Effector memory CD8-positive, alpha-beta T cell (primary cell): Measurements from ENCODE around the gene FKBP15.
"Not testable (repeated sequence)": the region's sequence is repeated elsewhere in the genome, so short reads cannot be mapped to it uniquely, and the experiment has no call there.

ENCODE experiments used
- ATAC-seq: fragments of 150-1000 bp; cut with Tn5 transposase; replicated peaks from 2 replicates; pipeline ENCODE4 v1.10.0; 2021; ENCODE audit warnings: mild to moderate bottlenecking, moderate library complexity
- DNase-seq, 3 experiments: peaks; one replicate each; pipeline ENCODE4 v3.0.0; 2021
- H3K27ac Mint-ChIP-seq, 2 donors: one replicate each; pipeline ENCODE4 v1.8.0; 2022; ENCODE audit warnings: mild to moderate bottlenecking in 2 of 2, mixed read lengths in 2 of 2, moderate library complexity in 2 of 2
- H3K27me3 Mint-ChIP-seq, 2 donors: one replicate each; pipeline ENCODE4 v1.8.0; 2022; ENCODE audit warnings: mixed read lengths in 2 of 2
- H3K36me3 Mint-ChIP-seq: one replicate; pipeline ENCODE4 v1.8.0; 2022; ENCODE audit warnings: mild to moderate bottlenecking, moderate library complexity, mixed read lengths; ENCODE audit not compliant: insufficient read depth
- H3K4me1 Mint-ChIP-seq, 2 donors: one replicate each; pipeline ENCODE4 v1.8.0; 2022; ENCODE audit warnings: low read depth in 2 of 2, mixed read lengths in 2 of 2
- H3K4me3 Mint-ChIP-seq, 2 donors: one replicate each; pipeline ENCODE4 v1.8.0; 2022; ENCODE audit warnings: mild to moderate bottlenecking in 2 of 2, mixed read lengths in 2 of 2, moderate library complexity in 2 of 2
- H3K9me3 Mint-ChIP-seq, 2 donors: one replicate each; pipeline ENCODE4 v1.8.0; 2022; ENCODE audit warnings: mixed read lengths in 2 of 2

Gene FKBP15

DNA sequence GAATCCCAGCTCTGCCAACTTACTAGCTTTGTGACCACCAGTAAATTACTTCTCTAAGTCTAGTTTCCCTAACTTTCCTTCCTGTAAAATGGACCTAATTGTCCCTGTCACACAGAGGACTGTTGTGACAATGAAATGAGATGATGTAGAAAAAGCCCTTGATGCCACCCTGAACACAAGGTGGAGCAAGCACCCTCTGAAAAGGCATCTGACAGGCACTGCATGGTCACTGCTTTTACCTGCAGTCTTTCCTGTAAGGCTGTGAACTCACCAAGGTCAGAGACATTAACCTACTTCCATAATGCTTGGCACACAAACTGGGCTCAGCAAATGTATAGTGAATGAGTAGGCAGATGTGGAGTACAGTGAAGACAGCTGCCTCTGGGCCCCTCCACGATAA lies 64.2 kb downstream of the FKBP15 start:
- Mint-ChIP-seq H3K4me1 (peaks cover 23% of the 10 kb centered on the region in 2 donors), H3K27me3 (no peaks in the 10 kb centered on the region), H3K9me3 (no peaks in the 10 kb centered on the region), H3K36me3 (peaks cover 16% of the 10 kb centered on the region), H3K4me3 (no peak overlapping the region), H3K27ac (peak overlapping the region in 1 of 2 donors; percentile 81)
- ATAC-seq (no peak), DNase-seq (no peak)

DNA sequence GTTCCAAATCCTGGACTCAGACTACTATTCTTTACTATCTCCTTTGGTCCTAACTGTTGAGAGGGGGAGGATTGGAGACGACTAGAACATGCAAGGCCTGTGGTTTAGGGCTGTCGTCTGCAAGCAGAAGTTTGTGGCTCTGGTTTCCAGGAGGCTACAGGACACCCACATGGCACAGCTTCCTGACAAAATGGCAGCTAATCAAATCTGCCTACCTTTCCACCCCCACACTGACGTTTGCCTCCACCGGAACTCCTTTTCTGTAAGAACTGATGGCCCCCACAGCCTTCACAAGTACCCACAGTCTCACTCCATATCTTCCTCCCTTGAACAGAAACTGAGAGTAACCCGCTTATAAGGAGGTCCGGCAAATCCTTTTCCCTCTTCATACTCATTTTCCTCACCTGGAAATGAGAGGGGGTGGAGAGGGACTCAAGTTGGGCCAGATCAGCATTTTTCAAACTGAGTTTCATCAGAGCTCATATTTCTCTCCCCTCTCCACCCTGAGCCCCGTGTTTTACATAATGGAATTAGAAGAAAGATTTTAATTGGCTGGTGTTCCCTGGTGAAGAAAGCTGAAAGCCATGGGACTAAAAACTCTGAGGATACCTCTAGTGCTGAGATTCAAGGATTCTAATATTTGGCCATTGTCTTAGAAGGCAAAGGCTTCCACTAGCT lies 65.0 kb downstream of the FKBP15 start:
- peak overlapping the region; percentile 77 to 81 for H3K27ac Mint-ChIP-seq
- DNase-seq (peak; percentile 8 to 21 (median 16)), ATAC-seq (peak; percentile 63)
- peaks cover 28% of the 10 kb centered on the region in 2 donors for H3K4me1 Mint-ChIP-seq
- no peaks in the 10 kb centered on the region for H3K9me3 Mint-ChIP-seq
- no peaks in the 10 kb centered on the region for H3K27me3 Mint-ChIP-seq
- peak overlapping the region; percentile 4 to 46 for H3K4me3 Mint-ChIP-seq
- H3K36me3 Mint-ChIP-seq, result peaks cover 14% of the 10 kb centered on the region

DNA sequence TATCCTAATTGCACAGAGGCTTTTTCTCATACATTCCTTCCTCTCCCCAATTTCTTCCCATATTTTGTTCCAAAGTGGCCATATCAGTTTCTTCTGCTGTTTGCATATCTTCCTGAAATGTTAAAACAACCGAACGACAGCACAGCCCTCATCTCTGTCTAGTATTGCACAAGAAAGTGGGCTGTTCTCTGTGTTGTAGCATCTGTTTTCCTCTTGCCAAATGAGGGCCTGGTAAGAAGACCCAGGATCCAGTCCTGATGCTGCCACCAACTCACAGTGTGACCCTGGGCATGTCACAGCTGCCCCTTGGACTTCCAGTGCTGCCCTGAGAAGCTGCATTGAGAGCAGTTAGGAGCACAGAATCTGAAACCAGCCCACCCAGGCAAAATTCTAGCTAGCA lies 66.1 kb downstream of the FKBP15 start:
- H3K4me1 Mint-ChIP-seq, result peaks cover 25 to 28% of the 10 kb centered on the region in 2 donors
- no peak overlapping the region for H3K4me3 Mint-ChIP-seq
- no peaks in the 10 kb centered on the region for H3K9me3 Mint-ChIP-seq
- H3K36me3 Mint-ChIP-seq, result peaks cover 10% of the 10 kb centered on the region
- H3K27me3 Mint-ChIP-seq, result no peaks in the 10 kb centered on the region
- DNase-seq (no peak), ATAC-seq (no peak)
- peak overlapping the region in 1 of 2 donors; percentile 81 for H3K27ac Mint-ChIP-seq

DNA sequence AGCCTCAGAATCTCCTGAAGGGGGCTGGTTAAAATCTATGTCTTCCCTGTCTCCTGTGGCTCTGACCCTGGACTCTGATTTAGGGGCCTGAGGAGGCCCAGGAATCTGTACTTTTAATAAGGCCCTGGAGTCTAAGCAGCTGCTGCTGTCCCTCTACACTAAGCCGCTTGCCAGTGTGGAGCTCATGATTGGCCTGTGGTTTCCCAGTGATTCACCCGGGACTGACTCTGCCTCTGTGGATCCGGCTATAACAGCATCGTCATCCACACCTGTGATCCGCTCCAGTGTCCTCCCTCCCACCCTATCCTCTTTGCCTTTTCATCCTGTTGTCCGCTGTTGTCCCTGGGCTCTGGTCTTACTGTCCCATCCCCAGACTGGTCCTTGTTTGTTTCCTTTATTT lies 66.6 kb downstream of the FKBP15 start:
- H3K27ac Mint-ChIP-seq, result peak overlapping the region in 1 of 2 donors; percentile 81
- H3K4me1 Mint-ChIP-seq, result peaks cover 25 to 28% of the 10 kb centered on the region in 2 donors
- no peak for ATAC-seq
- H3K9me3 Mint-ChIP-seq, result no peaks in the 10 kb centered on the region
- H3K27me3 Mint-ChIP-seq, result no peaks in the 10 kb centered on the region
- peaks cover 10% of the 10 kb centered on the region for H3K36me3 Mint-ChIP-seq
- no peak for DNase-seq
- no peak overlapping the region for H3K4me3 Mint-ChIP-seq

DNA sequence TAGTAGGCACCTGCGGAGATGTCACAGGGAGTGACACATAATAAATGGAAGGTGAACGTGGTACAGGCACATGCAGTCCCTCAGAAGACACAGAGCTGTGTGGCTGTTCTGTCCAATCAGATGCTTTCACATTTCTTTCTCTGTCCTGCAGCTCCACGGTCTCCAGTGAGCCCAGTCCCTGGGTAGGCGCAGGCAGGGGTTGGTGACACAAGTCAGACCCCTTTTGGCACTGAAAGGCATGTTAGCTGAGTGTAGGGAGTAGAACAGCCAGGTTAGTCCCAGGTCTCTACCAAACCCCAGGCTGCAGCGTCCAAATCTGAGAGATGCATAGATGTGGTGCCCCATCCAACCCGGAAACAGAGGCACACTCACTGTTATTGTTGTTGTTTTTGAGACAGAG lies 67.5 kb downstream of the FKBP15 start:
- peaks cover 25 to 28% of the 10 kb centered on the region in 2 donors for H3K4me1 Mint-ChIP-seq

DNA sequence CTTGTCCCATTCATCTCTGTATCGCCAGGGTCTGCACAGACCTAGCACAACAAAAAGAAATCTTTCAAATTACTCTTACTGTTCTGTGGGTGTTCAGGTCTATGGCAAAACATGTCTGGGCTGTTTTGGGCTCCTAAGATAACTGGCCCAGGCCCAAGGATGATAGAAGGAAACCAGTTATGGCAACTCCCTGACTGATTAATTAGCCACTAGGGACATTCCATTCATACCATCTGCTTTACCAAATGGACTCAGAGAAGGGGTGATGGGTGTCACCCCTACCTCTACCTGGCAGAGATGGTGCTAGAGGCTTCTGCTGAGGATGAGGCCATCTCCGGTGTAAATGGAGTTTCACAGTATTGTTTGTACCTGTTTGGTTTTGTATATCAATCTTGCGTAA lies 68.4 kb downstream of the FKBP15 start:
- peak overlapping the region; percentile 78 to 80 for H3K4me3 Mint-ChIP-seq
- H3K27ac Mint-ChIP-seq, result peak overlapping the region; percentile 11 to 27
- DNase-seq, result no peak
- no peak for ATAC-seq
- no peaks in the 10 kb centered on the region for H3K27me3 Mint-ChIP-seq
- H3K36me3 Mint-ChIP-seq, result peaks cover 8% of the 10 kb centered on the region
- H3K9me3 Mint-ChIP-seq, result no peaks in the 10 kb centered on the region
- peaks cover 25 to 28% of the 10 kb centered on the region in 2 donors for H3K4me1 Mint-ChIP-seq

More for the DNA sequence above, 67.5 kb downstream of the FKBP15 start:
- peak overlapping the region in 1 of 2 donors; percentile 38 for H3K27ac Mint-ChIP-seq
- no peaks in the 10 kb centered on the region for H3K27me3 Mint-ChIP-seq
- ATAC-seq (no peak), DNase-seq (no peak)
- peaks cover 8% of the 10 kb centered on the region for H3K36me3 Mint-ChIP-seq
- no peak overlapping the region for H3K4me3 Mint-ChIP-seq
- H3K9me3 Mint-ChIP-seq, result no peaks in the 10 kb centered on the region

DNA sequence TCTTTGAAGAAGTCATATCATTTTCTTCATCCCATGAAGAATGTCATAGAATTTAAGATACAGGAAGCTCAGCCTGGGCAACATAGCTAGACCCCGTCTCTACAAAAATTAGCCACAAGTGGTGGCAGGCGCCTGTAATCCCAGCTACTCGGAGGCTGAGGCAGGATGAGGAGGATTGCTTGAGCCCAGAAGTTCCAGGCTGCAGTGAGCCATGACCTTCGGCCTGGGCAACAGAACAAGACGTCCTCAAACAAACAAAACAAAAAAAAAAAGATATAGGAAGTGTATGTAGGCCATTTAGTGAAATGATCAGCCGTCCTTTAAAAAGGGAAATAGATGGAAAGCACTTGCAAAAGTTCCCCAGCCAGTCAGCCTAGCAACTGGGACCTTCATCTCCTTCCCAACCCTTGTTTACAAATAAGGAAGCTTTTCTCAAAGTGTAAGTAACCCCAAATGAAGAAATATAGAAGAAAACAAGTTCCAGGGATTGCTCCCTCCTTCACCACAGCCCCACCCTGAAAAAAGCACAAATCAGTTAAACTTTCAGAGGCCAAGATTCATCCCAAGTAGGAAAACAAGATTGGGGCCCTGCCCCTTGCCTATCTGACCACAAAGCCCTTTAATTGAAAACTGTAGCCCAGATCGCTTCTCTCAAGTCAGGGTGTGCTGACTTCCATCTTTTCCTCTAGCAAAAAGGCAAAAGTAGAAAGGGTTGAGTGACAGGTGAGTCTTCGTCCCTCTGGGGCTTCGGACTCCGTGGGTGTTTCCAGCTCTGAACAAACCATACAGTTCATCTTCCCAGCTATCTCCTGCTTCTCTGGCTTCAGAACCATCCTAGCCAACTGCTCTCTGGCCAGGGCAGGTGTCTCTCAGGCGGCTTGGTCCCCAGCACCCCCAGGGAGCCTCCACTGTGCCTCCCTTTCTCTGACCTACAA lies 69.1 kb downstream of the FKBP15 start:
- Mint-ChIP-seq H3K4me1 (peaks cover 23 to 26% of the 10 kb centered on the region in 2 donors), H3K36me3 (peaks cover 8% of the 10 kb centered on the region), H3K9me3 (no peaks in the 10 kb centered on the region), H3K27ac (peak overlapping the region; percentile 73 to 77), H3K27me3 (no peaks in the 10 kb centered on the region), H3K4me3 (peak overlapping the region; percentile 78 to 80)
- DNase-seq (no peak), ATAC-seq (no peak)

DNA sequence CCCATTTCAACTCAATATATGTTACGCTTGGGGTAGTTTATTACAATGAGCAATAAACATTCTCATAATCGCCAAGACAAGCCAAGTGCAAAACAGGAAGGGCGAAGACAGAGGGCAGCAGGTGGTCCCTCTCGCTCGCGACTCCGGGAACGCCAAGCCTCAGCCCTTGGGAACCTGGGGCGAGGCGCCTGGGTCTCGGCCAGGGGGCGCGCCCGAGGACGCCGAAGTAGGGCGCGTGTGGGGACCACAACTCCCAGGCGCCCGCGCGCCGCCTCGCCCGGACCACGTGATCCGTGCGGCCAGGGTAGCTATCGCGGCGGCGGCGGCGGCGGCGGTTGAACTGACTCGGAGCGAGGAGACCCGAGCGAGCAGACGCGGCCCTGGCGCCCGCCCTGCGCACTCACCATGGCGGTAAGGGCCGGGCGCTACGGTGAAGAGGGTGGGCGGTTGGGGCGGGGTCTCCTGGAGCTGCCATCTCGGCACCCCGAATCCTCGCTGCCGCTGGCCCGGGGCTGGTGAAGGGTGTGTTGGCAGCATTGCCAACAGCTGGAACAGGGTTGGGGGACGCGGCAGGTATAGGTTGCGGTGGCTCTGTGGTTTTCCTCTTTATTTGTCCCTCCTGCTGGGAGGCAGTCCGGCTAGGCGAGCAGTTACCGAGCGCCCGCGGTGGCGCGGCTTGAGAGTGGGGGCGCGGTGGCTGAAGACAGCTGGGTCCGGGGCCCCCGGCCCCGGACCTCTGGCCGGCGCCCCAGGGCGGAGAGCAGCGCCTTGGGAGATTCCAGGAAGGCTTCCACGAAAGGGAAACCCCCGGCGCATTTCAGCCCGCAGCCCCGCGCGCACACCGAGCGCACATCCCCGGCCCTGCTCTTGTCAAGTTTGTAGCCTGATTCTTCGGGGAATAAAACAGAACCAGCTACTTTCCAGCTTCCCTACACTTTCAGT lies 70.1 kb downstream of the FKBP15 start, which contains the start of gene SLC31A2:
Gene SLC31A2, plus strand, starts transcription at position 338 of the 942 bp plus-strand sequence. Its CDS starts 68 bp downstream, at position 406.
- Mint-ChIP-seq H3K36me3 (peaks cover 8% of the 10 kb centered on the region), H3K27ac (peak within 1 kb of the TSS; percentile 73 to 77), H3K4me1 (peaks cover 16 to 18% of the 10 kb centered on the region in 2 donors), H3K4me3 (peak within 1 kb of the TSS; percentile 78 to 80), H3K9me3 (no peaks in the 10 kb centered on the region), H3K27me3 (peaks cover 7 to 8% of the 10 kb centered on the region in 2 donors)
- DNase-seq (peak; percentile 76 to 84 (median 79)), ATAC-seq (peak; percentile 94)

DNA sequence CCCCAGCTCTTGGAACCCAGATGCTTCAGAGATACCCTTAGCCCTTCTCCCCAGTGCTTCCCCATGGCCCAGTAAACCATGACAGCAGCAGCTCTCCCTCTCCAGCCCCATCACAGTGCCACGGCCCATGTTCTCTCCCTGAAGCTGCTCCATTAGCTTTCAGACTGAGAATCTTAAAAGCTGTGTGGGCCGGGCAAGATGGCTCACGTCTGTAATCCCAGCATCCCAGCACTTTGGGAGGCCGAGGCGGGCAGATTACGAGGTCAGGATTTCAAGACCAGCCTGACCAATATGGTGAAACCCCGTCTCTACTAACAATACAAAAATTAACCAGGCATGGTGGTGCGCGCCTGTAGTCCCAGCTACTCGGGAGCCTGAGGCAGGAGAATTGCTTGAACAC lies 71.5 kb downstream of the FKBP15 start:
- H3K27me3 Mint-ChIP-seq, result peaks cover 19 to 22% of the 10 kb centered on the region in 2 donors
- not testable (repeated sequence) for H3K9me3 Mint-ChIP-seq, H3K36me3 Mint-ChIP-seq, H3K27ac Mint-ChIP-seq, DNase-seq, ATAC-seq, H3K4me3 Mint-ChIP-seq
- H3K4me1 Mint-ChIP-seq, result peaks cover 12 to 14% of the 10 kb centered on the region in 2 donors

DNA sequence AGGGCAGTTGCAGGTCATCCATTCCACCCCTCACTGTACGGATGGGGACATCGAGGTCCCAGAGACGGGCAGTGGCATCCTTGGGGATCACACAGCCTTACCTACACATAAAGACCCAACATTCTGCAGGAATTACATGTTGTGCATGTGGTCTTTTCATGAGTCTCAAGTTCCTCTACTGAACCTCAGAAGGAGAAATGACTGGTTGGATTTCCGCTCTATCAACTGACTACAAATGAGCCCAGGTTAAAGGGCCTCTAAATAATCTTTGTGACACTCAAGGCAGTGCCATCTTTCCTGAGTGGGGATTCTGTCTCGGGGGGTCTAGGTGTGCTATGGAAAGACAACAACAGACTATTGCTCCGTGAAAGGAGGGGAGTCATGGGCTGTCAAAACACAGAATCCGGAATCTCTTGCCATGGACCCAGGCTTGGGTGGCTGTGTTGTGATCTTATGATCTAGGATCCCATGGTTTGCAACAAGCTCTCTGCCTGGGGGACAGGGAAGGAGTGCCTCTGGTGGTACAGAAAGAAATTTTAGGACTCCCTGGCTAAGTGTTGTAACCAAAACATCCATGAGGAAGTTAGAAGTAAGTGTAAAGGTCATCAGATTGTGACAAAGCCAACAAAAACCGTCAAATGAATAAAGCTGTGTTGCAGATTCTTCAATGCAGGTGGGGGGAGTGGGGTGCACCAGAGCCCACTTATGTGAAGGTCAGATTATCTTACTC lies 72.1 kb downstream of the FKBP15 start:
- Mint-ChIP-seq H3K4me1 (peaks cover 12 to 14% of the 10 kb centered on the region in 2 donors), H3K4me3 (no peak overlapping the region), H3K36me3 (peaks cover 8% of the 10 kb centered on the region), H3K27me3 (peaks cover 24 to 28% of the 10 kb centered on the region in 2 donors), H3K9me3 (no peaks in the 10 kb centered on the region), H3K27ac (no peak overlapping the region)
- no peak for ATAC-seq
- no peak for DNase-seq

DNA sequence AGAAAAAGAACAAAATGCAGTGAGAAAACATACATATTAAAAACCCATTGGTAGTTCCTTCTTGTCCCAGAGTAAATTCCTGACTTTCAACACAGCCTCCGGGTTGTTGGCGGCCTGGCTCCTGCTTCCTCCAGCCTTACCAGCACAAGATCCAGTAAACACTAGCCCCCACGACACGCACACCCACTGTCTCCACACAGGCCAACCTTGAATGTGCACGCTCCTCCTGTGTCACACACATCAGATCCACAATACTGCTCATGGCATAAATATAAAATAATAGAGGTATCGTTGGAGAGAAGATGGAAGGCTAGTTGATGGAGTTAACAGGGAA lies 72.7 kb downstream of the FKBP15 start:
- H3K9me3 Mint-ChIP-seq, result no peaks in the 10 kb centered on the region
- H3K4me1 Mint-ChIP-seq, result peaks cover 12 to 14% of the 10 kb centered on the region in 2 donors
- no peak for ATAC-seq
- H3K27ac Mint-ChIP-seq, result no peak overlapping the region
- H3K36me3 Mint-ChIP-seq, result peaks cover 8% of the 10 kb centered on the region
- no peak for DNase-seq
- H3K27me3 Mint-ChIP-seq, result peaks cover 24 to 32% of the 10 kb centered on the region in 2 donors
- H3K4me3 Mint-ChIP-seq, result no peak overlapping the region

DNA sequence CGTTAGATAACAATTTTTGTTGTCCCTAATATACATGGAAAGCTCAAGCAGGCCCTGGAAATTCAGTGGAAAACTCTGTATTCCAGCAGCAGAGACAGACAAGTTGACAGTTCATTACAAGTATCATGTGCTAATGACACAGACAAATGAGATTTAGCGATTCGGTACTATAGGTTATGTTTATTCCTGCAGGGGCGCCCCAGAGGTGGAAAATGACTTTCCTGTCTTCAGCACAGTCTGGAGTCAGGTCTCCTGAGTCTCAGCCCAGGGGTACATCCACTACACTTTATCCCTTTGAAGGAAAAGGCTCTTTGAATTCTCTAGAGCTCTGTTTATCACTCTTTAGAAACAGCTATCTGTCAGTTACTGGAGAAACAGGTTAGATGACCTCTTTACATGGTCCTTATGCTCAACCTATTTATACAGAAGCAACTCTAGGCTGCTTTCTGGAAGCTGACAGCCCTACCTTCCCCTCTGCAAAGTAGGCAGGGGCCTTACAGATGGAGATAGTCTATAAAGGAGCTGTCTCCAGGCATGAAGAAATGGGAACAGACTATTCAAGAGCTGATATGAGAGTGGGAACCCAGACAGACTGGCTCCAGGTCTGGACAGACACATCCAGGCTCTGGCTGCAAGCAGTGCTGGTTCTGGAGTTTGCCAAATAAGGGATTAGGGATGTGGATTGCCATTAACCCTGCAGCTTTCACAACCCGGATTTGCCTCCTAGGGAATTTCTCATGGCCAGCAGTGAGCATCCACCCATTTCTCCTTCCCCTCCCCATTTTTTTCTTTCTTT lies 77.4 kb downstream of the FKBP15 start:
- ATAC-seq (no peak), DNase-seq (no peak)
- H3K4me1 Mint-ChIP-seq, result no peaks in the 10 kb centered on the region
- H3K36me3 Mint-ChIP-seq, result no peaks in the 10 kb centered on the region
- no peak overlapping the region for H3K27ac Mint-ChIP-seq
- peaks cover 47 to 49% of the 10 kb centered on the region in 2 donors for H3K27me3 Mint-ChIP-seq
- no peak overlapping the region for H3K4me3 Mint-ChIP-seq
- H3K9me3 Mint-ChIP-seq, result peaks cover 0 to 2% of the 10 kb centered on the region in 2 donors
